ENCODE data around the gene FAM193B. TPM values are rescaled to one million over a fixed set of nuclear protein-coding genes. Genes with fewer than 3 reads are reported as not detected.

FAM193B gene
- total and polyA plus RNA-seq, 4 donors: 14.3 to 31.8 (median 15.8) TPM

- Histone ChIP-seq H3K36me3 (ENCODE audit: control insufficient read depth in 4 of 4, insufficient read depth in 3 of 4, low read depth in 1 of 4, low read length in 3 of 4) (no peaks in the 10 kb centered on the region), H3K27me3 (ENCODE audit: control insufficient read depth in 4 of 4, insufficient read depth in 4 of 4, low read length in 3 of 4) (no peaks in the 10 kb centered on the region), H3K9me3 (ENCODE audit: control insufficient read depth in 4 of 4, low read length in 3 of 4) (no peaks in the 10 kb centered on the region), H3K4me1 (ENCODE audit: control insufficient read depth in 4 of 4, insufficient read depth in 4 of 4, low read length in 3 of 4) (peaks cover 12 to 25% (median 15%) of the 10 kb centered on the region in 4 donors), H3K27ac (ENCODE audit: low read depth in 1 of 2, low read length in 2 of 2) (no peak overlapping the region), H3K4me3 (ENCODE audit: low read depth in 1 of 3, low read length in 3 of 3) (no peak overlapping the region), H3K9ac (ENCODE audit: low read depth in 1 of 2, low read length in 2 of 2) (no peak overlapping the region)
- 81% methylated on average over 11 of the region's 11 CpGs for WGBS
- TF ChIP-seq EGR1 (IDR thresholded peaks at IDR 0.05; ENCODE audit: low read depth in 2 of 2) (no peak), HNF4G (IDR thresholded peaks at IDR 0.05) (no peak), JUND (IDR thresholded peaks at IDR 0.05) (no peak), ATF3 (IDR thresholded peaks at IDR 0.05) (no peak), GABPA (IDR thresholded peaks at IDR 0.05 in 1 of 2, conservative IDR thresholded peaks at IDR 0.05 in 1 of 2) (no peak), FOXA1 (IDR thresholded peaks at IDR 0.05) (no peak), YY1 (IDR thresholded peaks at IDR 0.05) (no peak), SP1 (IDR thresholded peaks at IDR 0.05) (no peak), CTCF (IDR thresholded peaks at IDR 0.05; ENCODE audit: low read depth, low read length, missing input control) (no peak), REST (IDR thresholded peaks at IDR 0.05) (no peak), HNF4A (conservative IDR thresholded peaks at IDR 0.05) (no peak), ZBTB33 (IDR thresholded peaks at IDR 0.05) (no peak), FOXA2 (IDR thresholded peaks at IDR 0.05) (no peak), RXRA (IDR thresholded peaks at IDR 0.05) (no peak)
- DNase-seq (ENCODE audit: low spot score): no peak
Measured at GRCh38 chr5:177475563-177476427, 78.6 kb downstream of the FAM193B start.
